ENCODE results near the gene ADD2. TPM values are rescaled to one million over a fixed set of nuclear protein-coding genes. Genes with fewer than 3 reads are reported as not detected.

Gene ADD2
- total and polyA plus RNA-seq, 7 donors, result 0.09 to 2.6 (median 0.85) TPM

DNA sequence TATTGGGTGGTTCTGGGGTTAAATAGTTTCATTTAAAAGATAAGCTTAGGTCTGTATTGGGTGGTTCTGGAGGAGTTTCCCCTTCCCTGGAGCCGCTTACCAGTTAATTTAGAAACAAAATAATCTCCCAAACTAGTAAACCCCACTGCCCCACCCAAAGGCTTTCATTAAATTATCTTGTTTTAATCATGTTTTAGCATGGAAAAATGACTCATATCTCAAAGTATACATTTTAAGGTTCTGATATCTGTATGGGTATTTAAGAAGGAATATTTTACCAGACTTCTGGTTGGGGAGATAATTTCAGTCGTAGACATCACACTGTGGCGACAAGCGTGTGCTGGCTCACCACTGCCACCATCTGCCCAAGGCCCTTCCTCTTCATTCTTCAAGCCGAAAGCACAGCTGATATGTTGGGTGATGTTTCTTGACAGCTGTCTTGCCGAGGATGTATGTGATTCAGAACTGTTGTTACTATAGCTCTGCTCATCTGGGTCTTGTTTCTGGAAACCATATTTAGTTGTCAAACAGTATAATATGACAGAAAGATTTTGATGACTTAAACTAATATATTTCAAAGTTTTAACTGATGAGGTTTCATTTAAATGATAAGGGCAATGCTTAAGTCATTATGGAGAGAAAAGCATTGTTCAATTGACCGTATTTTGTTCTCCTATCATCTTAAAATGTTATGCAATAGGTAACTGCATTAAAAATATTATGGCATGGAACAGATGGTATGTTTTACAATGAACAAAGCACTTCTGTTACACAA lies 17.3 kb upstream of the ADD2 start:
- H3K4me3 ChIP-seq, result no peak overlapping the region
- no peak overlapping the region for H3K27ac ChIP-seq
- peaks cover 0 to 47% (median 3%) of the 10 kb centered on the region in 3 donors for H3K27me3 ChIP-seq (ENCODE audit: insufficient read depth in 3 of 3, low read length in 2 of 3)
- no peaks in the 10 kb centered on the region for H3K36me3 ChIP-seq (ENCODE audit: insufficient read depth in 1 of 2, low read depth in 1 of 2)
- TF ChIP-seq, protein P1, sequence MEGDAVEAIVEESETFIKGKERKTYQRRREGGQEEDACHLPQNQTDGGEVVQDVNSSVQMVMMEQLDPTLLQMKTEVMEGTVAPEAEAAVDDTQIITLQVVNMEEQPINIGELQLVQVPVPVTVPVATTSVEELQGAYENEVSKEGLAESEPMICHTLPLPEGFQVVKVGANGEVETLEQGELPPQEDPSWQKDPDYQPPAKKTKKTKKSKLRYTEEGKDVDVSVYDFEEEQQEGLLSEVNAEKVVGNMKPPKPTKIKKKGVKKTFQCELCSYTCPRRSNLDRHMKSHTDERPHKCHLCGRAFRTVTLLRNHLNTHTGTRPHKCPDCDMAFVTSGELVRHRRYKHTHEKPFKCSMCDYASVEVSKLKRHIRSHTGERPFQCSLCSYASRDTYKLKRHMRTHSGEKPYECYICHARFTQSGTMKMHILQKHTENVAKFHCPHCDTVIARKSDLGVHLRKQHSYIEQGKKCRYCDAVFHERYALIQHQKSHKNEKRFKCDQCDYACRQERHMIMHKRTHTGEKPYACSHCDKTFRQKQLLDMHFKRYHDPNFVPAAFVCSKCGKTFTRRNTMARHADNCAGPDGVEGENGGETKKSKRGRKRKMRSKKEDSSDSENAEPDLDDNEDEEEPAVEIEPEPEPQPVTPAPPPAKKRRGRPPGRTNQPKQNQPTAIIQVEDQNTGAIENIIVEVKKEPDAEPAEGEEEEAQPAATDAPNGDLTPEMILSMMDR (IDR thresholded peaks at IDR 0.05), result peak; percentile 22
- no peaks in the 10 kb centered on the region for H3K9me3 ChIP-seq
- intact Hi-C loops (cut with DNase I), result no loop called here
- ATAC-seq (peak in 1 of 4 donors; percentile 44), DNase-seq (no peak)
- 25 to 29% (median 25%) methylated on average over 7 of the region's 7 CpGs for WGBS, 3 donors
- H3K4me1 ChIP-seq, result peaks cover 3% of the 10 kb centered on the region

DNA sequence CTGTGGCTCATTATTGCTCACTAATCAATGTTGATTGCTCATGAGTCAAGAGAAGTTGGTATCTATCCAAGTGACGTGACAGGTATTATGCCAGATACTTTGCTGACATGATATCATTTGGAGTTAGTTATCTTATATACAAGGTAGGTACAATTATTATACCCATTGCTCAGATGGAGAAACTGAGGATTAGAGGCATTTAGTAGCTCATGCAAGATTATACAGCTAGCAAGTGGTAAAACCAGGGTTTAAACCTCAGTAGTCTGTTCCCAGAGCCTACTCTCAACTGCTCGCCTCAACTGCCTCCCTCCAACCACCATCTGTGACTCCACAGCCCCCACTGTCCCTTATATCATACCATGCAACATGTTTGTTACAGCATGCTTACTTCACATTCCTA lies 16.3 kb upstream of the ADD2 start:
- no peak for DNase-seq
- 93 to 100% (median 100%) methylated on average over 2 of the region's 2 CpGs for WGBS, 3 donors
- Histone ChIP-seq H3K9me3 (no peaks in the 10 kb centered on the region), H3K4me3 (no peak overlapping the region), H3K27me3 (ENCODE audit: insufficient read depth in 3 of 3, low read length in 2 of 3) (peaks cover under 1 to 38% (median 2%) of the 10 kb centered on the region in 3 donors), H3K27ac (no peak overlapping the region), H3K36me3 (ENCODE audit: insufficient read depth in 1 of 2, low read depth in 1 of 2) (no peaks in the 10 kb centered on the region), H3K4me1 (no peaks in the 10 kb centered on the region)
- TF ChIP-seq, protein P1 (IDR thresholded peaks at IDR 0.05), result no peak
- no peak for ATAC-seq
- intact Hi-C loops (cut with DNase I), result no loop called here

DNA sequence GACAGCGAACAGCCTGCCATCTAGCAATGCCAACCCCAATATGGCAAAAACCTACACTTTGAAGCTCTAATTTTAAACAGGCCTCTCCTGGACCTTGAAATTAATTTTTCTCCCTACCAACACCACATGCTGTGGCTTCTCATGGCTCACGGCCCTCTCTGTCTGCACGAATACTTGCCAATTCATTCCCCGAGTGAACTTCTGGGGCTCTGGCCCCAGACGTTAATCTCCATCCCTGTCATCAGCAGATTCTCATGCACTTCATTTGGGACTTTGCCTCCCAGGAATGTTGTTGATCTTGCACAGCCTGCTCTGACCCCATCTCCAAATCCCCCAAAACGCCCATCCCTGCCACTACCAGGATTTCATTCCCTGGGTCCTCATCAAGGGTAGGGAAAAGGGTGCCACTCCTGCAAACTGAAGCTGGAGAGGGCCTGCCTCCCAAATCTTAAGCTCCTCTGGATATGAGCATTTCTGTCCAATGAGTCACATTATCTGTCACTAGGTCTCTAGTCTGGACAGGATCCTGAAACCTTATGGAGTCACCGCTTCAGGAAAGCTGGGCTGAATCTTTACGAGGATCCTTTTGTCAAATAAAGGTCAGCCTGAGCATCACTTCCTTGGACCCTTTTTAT lies 12.0 kb upstream of the ADD2 start:
- WGBS, 3 donors, result 46 to 52% (median 48%) methylated on average over 8 of the region's 8 CpGs
- no peak for DNase-seq
- ATAC-seq, result no peak
- TF ChIP-seq, protein P1 (IDR thresholded peaks at IDR 0.05), result no peak
- no peak overlapping the region for H3K27ac ChIP-seq
- no peaks in the 10 kb centered on the region for H3K4me1 ChIP-seq
- H3K27me3 ChIP-seq (ENCODE audit: insufficient read depth in 3 of 3, low read length in 2 of 3), result peaks cover 0 to 14% (median 11%) of the 10 kb centered on the region in 3 donors
- intact Hi-C loops (cut with DNase I), result no loop called here
- H3K4me3 ChIP-seq, result no peak overlapping the region
- H3K36me3 ChIP-seq (ENCODE audit: insufficient read depth in 1 of 2, low read depth in 1 of 2), result no peaks in the 10 kb centered on the region
- no peaks in the 10 kb centered on the region for H3K9me3 ChIP-seq

DNA sequence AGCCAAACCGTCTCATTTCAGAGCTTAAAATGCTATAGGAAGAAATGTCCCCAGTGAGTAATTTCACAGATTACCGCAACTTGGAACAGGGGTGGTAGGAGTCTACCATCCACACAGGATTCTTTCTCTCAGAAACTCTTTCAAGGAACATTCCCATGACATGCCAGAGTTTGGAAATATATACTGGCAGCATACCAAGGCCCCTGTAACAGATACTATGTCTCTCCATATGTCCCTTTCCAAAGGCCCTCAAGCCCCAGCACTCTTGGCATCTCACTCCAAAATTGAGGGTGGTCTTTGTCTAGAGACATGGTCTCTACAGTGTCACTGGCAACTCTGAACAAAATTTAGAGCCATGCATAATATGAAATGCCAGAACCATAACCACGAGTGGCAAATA lies 11.5 kb upstream of the ADD2 start:
- intact Hi-C loops (cut with DNase I), result no loop called here
- no peak for ATAC-seq
- Histone ChIP-seq H3K36me3 (ENCODE audit: insufficient read depth in 1 of 2, low read depth in 1 of 2) (no peaks in the 10 kb centered on the region), H3K27ac (no peak overlapping the region), H3K4me1 (no peaks in the 10 kb centered on the region), H3K4me3 (no peak overlapping the region), H3K9me3 (no peaks in the 10 kb centered on the region), H3K27me3 (ENCODE audit: insufficient read depth in 3 of 3, low read length in 2 of 3) (peaks cover 0 to 15% (median 11%) of the 10 kb centered on the region in 3 donors)
- TF ChIP-seq, protein P1 (IDR thresholded peaks at IDR 0.05), result no peak
- 42 to 51% (median 44%) methylated on average over 3 of the region's 3 CpGs for WGBS, 3 donors
- no peak for DNase-seq
